Activated naive CD8-positive, alpha-beta T cell (primary cell): ENCODE data around the gene HYCC2.
"Not testable (repeated sequence)": the region's sequence is repeated elsewhere in the genome, so short reads cannot be mapped to it uniquely, and the experiment has no call there.

Experiments
- H3K27ac Mint-ChIP-seq: one replicate; pipeline ENCODE4 v1.8.0; 2021; ENCODE audit warnings: mixed read lengths
- H3K27me3 Mint-ChIP-seq: one replicate; pipeline ENCODE4 v1.8.0; 2021; ENCODE audit warnings: mixed read lengths
- H3K36me3 Mint-ChIP-seq: one replicate; pipeline ENCODE4 v1.8.0; 2021; ENCODE audit warnings: mixed read lengths
- H3K4me1 Mint-ChIP-seq: one replicate; pipeline ENCODE4 v1.8.0; 2021; ENCODE audit warnings: low read depth, mixed read lengths
- H3K4me3 Mint-ChIP-seq: one replicate; pipeline ENCODE4 v1.8.0; 2021; ENCODE audit warnings: mild to moderate bottlenecking, mixed read lengths
- H3K9me3 Mint-ChIP-seq: one replicate; pipeline ENCODE4 v1.8.0; 2021; ENCODE audit warnings: low read depth, mixed read lengths

Gene HYCC2

DNA sequence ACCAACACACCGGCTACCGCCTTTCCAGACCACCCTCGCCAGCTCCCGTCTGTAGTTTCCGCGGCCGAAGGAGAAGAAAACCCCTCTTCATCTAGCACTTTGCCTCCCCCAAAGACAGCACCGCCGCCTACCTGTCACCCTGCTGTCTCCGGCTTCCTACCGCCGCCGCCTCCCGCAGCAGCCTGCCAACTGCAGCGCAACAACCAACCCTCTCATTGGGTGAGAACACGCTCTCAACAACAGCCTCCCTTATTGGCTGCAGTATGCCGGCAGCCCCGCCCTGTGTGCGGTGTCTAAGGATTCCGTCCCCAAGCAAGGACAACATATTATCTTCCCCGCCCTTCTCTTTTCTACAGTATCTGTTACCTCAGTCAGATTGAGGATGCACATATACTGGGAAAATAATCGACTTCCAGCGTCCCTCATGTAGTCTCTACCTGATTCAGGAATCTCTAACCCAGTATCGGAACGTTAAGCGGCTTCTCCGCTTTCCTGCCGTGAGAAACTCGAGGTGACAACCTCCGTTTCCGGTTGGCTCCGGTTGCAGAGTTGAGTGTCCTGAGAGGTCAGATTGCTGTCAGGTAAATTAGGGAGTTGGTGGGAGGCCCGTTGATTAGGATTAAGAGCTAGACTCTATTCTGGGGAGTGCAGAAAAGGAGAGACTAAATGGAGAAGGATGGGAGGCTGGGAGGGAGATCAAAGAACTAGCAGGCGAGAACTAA lies at the start of gene HYCC2, which contains the start of gene NDUFB3:
TSS of gene HYCC2 (minus strand) at position 193 of the 722 bp plus-strand sequence. CDS start 47,662 bp downstream, outside the sequence.
TSS of gene NDUFB3 (plus strand) at position 523 of the 722 bp plus-strand sequence. CDS start 6,882 bp downstream, outside the sequence.
- peak within 1 kb of the TSS; percentile 96 for H3K27ac Mint-ChIP-seq
- peaks cover 55% of the 10 kb centered on the region for H3K4me1 Mint-ChIP-seq
- no peaks in the 10 kb centered on the region for H3K9me3 Mint-ChIP-seq
- H3K36me3 Mint-ChIP-seq, result no peaks in the 10 kb centered on the region
- no peaks in the 10 kb centered on the region for H3K27me3 Mint-ChIP-seq
- peak within 1 kb of the TSS; percentile 98 for H3K4me3 Mint-ChIP-seq

DNA sequence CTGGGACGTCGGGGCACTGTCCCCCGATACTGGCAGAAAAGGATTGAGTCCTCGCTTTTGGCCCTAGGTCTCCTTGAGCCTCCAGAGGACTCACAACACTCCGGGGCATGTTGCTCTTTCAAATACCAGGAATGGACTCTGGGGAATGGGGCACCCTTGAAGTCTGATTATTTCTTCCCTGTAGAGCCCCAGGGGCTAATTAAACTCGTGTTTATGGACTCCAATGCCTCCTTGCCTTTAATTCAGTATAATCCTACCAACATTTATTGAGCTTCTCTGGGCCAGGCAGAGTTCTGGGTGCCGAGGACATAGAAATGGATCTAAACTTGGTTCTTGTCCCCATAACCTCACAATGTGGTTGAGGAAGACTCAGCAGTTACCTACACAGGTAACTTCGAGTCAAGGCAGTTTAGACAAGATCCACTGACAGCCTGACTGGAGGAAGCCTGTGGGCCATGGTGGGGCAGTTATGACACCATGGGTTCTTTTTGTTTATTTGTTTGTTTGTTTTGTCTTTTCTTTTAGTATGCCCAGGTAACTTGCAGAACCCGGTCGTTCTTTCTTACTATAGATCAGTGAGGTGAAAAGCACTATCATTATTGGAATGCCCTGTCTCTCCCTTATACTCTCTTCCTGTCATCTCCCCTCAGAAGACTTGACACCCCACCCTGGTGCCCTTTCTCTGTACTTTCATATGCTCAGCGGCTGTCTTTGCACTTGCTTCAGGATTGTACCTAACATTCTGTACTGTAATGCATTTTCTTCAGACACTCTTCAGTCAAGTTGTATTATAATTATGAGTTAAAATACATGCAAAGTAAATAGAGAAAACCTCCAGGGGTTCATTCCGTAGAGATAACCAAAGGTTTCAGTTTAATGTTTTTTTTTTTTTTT lies 47.7 kb upstream of the HYCC2 start:
- H3K36me3 Mint-ChIP-seq, result peaks cover 14% of the 10 kb centered on the region
- peaks cover 61% of the 10 kb centered on the region for H3K4me1 Mint-ChIP-seq
- H3K27me3 Mint-ChIP-seq, result no peaks in the 10 kb centered on the region
- no peaks in the 10 kb centered on the region for H3K9me3 Mint-ChIP-seq
- peak overlapping the region; percentile 92 for H3K4me3 Mint-ChIP-seq
- peak overlapping the region; percentile 98 for H3K27ac Mint-ChIP-seq

DNA sequence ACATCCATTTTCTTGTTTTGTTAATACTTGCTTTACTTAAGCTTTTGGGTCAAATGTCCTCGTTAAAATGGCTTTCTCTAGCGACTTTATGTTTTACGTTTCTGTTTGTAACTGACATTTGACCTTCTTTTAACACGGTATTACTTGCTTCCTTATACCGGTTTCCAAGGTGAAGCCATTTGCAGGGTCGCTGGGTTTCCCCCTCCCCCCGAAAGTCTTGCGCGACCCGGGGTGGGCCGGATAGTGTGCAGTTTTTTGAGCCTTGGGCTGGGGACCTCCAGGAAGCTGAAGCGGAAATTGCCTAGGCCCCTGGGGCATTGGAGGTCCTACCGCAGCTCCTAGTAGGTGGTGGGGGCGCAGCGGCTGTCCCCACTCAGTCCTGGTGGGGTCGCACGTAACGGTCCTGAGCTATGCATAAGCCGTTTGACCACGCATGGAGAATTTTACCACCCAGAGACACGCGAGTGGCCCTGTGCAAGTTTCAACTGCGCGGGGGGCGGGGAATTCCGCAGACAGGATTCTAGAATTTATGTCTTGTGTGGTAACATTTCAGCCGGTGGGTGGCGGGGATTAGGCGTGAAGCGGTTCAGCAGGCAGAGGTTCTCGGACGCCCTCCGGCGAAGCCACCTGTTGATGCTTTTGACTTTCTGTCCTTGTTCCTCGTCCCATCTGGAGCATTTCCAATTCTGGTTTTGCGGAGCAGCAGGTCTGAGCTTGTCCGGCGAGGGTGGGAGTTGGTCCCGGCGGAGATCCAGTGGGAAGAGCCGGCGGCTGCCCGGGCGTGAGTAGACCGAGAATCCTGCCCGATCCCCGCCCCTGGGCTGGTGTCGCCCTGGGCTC lies 46.9 kb upstream of the HYCC2 start:
- peaks cover 14% of the 10 kb centered on the region for H3K36me3 Mint-ChIP-seq
- peak overlapping the region; percentile 98 for H3K27ac Mint-ChIP-seq
- no peaks in the 10 kb centered on the region for H3K9me3 Mint-ChIP-seq
- H3K27me3 Mint-ChIP-seq, result no peaks in the 10 kb centered on the region
- H3K4me3 Mint-ChIP-seq, result peak overlapping the region; percentile 92
- H3K4me1 Mint-ChIP-seq, result peaks cover 57% of the 10 kb centered on the region

DNA sequence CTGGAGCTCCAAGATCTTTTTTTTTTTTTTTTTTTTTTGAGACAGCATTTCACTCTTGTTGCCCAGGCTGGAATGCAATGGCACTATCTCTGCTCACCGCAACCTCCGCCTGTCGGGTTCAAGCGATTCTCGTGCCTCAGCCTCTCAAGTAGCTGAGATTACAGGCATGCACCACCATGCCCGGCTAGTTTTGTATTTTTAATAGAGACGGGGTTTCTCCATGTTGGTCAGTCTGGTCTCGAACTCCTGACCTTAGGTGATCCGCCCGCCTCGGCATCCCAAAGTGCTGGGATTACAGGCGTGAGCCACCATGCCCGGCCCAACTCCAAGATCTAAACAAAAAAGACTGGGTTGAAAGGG lies 46.2 kb upstream of the HYCC2 start:
- H3K4me3 Mint-ChIP-seq, result peak overlapping the region; percentile 92
- peaks cover 14% of the 10 kb centered on the region for H3K36me3 Mint-ChIP-seq
- not testable (repeated sequence) for H3K9me3 Mint-ChIP-seq, H3K27me3 Mint-ChIP-seq
- H3K27ac Mint-ChIP-seq, result peak overlapping the region; percentile 98
- peaks cover 52% of the 10 kb centered on the region for H3K4me1 Mint-ChIP-seq

DNA sequence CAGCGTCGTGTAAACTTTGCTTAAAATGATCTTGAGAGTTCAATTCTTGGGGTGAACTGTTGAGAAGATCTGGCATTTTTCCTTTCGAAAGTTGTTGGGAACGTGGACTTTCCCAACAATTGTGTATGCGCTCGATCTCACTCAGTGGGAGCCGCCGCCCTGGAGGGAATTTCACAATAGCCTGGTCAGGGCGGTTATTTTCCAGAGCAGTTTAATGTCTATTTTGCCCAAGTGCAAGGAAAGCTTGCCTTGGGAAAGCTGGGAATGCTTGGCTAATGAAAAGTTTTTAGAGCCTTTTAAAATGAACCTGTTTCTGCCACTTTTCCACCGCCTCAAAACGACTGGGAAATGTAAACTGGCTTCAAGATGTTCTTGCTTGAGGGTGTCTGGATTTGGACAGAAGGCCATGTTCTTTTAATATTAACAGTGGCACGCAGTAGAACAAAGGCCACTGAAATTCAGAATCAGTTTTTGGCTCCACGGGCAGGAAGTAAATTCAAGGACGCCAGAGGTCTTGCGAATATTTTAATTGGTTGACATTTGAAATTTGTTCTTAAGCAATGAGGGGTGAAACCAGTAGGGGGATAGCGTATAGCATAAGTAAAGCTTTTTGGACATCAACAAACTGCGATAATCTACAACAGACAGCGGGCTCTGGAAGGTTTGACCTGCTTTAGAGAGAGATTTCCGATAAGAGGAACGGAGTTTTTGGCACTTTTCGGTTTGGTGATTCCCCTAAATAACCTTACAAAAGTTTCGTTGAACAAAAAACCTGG lies 45.7 kb upstream of the HYCC2 start:
- Mint-ChIP-seq H3K36me3 (peaks cover 9% of the 10 kb centered on the region), H3K27me3 (no peaks in the 10 kb centered on the region), H3K4me1 (peaks cover 46% of the 10 kb centered on the region), H3K4me3 (peak overlapping the region; percentile 92), H3K27ac (peak overlapping the region; percentile 98), H3K9me3 (no peaks in the 10 kb centered on the region)

DNA sequence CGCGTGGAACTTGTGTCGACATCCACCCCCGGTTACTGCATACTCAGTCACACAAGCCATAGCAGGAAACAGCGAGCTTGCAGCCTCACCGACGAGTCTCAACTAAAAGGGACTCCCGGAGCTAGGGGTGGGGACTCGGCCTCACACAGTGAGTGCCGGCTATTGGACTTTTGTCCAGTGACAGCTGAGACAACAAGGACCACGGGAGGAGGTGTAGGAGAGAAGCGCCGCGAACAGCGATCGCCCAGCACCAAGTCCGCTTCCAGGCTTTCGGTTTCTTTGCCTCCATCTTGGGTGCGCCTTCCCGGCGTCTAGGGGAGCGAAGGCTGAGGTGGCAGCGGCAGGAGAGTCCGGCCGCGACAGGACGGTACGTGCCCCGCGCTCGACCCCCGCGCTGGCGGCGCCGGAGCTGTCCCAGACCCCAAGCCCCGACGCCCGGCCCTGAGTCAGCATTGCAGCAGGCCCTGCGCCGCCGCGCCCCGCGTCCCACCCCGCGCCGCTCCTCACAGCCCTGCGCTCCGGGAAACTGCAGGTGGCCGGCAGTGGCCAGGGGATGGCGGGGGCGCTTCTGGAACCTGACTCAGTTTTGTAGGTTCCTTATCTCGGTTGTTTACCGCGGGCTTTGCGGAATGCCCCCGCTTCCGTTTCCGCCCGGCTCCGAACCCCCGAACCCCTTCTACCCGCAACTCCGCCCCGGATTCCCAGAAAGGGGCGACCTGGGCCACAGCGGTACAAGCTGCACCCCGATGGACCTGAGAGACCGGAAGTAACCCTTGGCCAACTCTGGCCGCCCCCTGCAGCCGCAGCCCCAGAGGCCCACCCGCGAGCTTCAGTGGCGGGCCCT lies 44.9 kb upstream of the HYCC2 start, which contains the start of gene CFLAR:
TSS of gene CFLAR (plus strand) at position 50 of the 844 bp plus-strand sequence. CDS start 13,702 bp downstream, outside the sequence.
- H3K36me3 Mint-ChIP-seq, result peaks cover 5% of the 10 kb centered on the region
- H3K9me3 Mint-ChIP-seq, result no peaks in the 10 kb centered on the region
- peak within 1 kb of the TSS; percentile 99 for H3K27ac Mint-ChIP-seq
- peaks cover 39% of the 10 kb centered on the region for H3K4me1 Mint-ChIP-seq
- H3K4me3 Mint-ChIP-seq, result peak within 1 kb of the TSS; percentile 92
- H3K27me3 Mint-ChIP-seq, result no peaks in the 10 kb centered on the region

DNA sequence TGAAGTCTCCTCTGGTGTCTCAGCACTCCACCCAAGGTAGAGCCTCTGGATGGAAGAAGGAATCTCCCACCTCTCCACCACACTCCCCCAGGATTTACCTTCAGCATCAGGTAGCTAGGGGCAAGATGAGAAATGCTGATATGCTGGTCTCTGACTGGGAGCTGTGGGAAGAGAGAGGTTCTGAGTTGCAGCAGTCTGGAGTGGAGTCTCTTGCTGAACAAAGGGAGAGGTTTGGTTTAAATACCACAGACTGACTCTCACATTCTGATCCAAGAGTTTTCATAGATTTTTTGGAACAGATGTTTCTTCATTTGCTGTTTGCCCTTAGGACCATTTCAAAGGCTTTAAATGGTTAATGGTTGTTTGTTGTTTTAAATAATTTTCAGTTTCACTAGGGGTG lies 43.4 kb upstream of the HYCC2 start:
- Mint-ChIP-seq H3K27me3 (no peaks in the 10 kb centered on the region), H3K36me3 (no peaks in the 10 kb centered on the region), H3K4me1 (peaks cover 29% of the 10 kb centered on the region), H3K27ac (peak overlapping the region; percentile 99), H3K4me3 (peak overlapping the region; percentile 92), H3K9me3 (no peaks in the 10 kb centered on the region)

DNA sequence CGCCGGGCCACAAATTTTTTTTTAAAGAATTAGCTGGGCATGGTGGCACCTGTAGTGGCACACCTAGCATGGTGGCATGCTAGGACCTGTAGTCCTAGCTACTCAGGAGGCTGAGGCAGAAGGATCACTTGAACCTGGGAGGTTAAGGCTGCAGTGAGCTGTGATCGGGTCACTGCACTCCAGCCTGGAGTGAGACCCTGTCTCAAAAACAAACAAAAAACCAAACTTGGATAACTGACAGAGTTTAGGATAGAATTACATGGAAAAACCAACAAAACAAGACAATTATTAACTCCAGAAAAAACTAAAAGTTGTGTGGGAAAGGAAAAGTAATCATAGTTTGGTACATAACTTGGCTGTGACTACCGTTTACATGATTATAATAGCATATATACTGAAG lies 42.9 kb upstream of the HYCC2 start:
- no peaks in the 10 kb centered on the region for H3K27me3 Mint-ChIP-seq
- peaks cover 29% of the 10 kb centered on the region for H3K4me1 Mint-ChIP-seq
- H3K27ac Mint-ChIP-seq, result peak overlapping the region; percentile 99
- H3K4me3 Mint-ChIP-seq, result peak overlapping the region; percentile 92
- H3K9me3 Mint-ChIP-seq, result no peaks in the 10 kb centered on the region
- H3K36me3 Mint-ChIP-seq, result no peaks in the 10 kb centered on the region

DNA sequence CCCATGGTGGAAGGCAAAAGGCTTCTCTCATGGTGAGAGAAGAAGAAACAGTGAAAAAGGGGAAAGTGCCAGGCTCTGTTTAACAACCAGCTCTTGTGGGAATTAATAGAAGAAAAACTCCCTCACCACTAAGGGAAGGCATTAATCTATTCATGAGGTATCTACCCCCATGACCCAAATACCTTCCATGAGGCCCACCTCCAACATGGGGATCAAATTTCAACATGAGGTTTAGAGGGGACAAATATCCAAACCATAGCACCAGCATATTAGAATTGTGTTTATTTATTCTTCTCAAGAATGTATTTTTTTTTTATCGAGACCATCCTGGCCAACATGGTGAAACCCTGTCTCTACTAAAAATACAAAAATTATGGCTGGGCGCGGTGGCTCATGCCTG lies 39.6 kb upstream of the HYCC2 start:
- H3K27me3 Mint-ChIP-seq, result no peaks in the 10 kb centered on the region
- H3K36me3 Mint-ChIP-seq, result peaks cover 2% of the 10 kb centered on the region
- no peaks in the 10 kb centered on the region for H3K9me3 Mint-ChIP-seq
- no peak overlapping the region for H3K27ac Mint-ChIP-seq
- peaks cover 23% of the 10 kb centered on the region for H3K4me1 Mint-ChIP-seq
- H3K4me3 Mint-ChIP-seq, result no peak overlapping the region

DNA sequence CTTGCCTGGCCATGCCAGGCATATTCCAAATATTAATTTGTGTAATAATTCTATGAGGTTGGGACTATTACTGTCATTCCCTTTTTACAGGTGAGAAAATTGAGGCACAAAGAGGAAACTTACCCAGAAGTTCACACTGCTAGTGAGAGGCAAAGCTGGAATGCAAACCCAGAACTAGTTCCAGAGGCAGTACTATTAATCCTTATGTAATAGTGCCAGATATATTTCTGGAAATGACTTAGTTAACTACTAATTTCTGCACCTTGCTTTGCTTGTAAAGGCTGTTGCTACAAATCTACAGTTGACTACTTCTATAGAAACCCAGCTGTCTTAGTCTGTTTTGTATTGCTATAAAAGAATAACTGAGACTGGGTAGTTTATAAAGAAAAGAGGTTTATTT lies 39.1 kb upstream of the HYCC2 start:
- no peaks in the 10 kb centered on the region for H3K27me3 Mint-ChIP-seq
- H3K4me3 Mint-ChIP-seq, result no peak overlapping the region

DNA sequence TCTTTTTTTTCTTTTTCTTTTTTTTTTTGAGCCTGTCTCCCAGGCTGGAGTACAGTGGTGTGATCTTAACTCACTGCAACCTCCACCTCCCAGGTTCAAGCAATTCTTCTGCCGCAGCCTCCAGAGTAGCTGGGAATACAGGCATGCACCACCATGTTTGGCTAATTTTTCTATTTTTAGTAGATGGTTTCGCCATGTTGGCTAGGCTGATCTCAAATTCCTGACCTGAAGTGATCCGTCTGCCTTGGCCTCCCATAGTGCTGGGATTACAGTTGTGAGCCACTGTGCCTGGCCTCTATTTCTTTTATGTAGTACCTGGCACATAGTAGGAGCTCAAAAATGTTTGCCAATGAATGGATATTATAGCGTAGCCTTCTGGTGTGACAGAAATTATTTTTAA lies 37.7 kb upstream of the HYCC2 start:
- Mint-ChIP-seq H3K36me3 (peaks cover 5% of the 10 kb centered on the region), H3K27me3 (no peaks in the 10 kb centered on the region), H3K27ac (no peak overlapping the region), H3K4me1 (peaks cover 5% of the 10 kb centered on the region), H3K9me3 (no peaks in the 10 kb centered on the region), H3K4me3 (no peak overlapping the region)

More for the DNA sequence above, 39.1 kb upstream of the HYCC2 start:
- Mint-ChIP-seq H3K27ac (no peak overlapping the region), H3K36me3 (peaks cover 5% of the 10 kb centered on the region), H3K4me1 (peaks cover 19% of the 10 kb centered on the region), H3K9me3 (no peaks in the 10 kb centered on the region)

DNA sequence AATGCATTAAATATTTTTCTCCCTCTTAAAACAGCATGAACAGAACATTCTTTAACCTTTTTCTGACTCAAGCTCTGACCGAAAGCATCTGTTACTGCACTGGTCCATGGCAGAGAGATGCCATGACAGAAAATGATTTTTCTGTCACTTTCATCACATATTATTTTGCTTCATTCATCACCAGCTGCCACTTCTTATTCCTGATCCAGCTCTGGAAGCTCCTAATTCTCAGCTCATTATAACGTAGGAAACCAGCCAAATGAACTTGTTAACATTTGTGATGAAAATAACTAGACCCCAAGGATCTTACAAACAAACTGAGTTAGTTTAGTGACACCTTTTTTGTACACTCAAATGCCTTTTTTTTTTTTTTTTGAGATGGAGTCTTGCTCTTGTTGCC lies 36.9 kb upstream of the HYCC2 start:
- Mint-ChIP-seq H3K36me3 (peaks cover 5% of the 10 kb centered on the region), H3K9me3 (no peaks in the 10 kb centered on the region), H3K4me1 (peaks cover under 1% of the 10 kb centered on the region), H3K4me3 (no peak overlapping the region), H3K27me3 (no peaks in the 10 kb centered on the region), H3K27ac (no peak overlapping the region)

DNA sequence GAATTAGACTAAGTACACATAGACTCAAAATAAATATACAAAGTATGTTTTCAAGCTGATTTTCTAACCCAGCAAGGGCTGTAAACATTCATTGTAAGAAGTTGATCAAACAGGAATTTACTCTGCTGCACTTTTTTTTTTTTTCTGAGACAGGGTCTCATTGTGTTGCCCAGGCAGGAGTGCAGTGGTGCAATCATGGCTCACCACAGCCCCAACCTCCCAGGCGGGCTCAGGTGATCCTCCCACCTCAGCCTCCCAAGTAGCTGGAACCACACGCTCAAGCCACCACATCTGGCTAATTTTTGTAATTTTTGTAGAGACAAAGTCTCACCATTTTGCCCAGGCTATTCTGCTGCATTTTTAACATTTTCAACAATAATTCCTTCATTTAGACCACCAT lies 36.2 kb upstream of the HYCC2 start:
- Mint-ChIP-seq H3K9me3 (no peaks in the 10 kb centered on the region), H3K27ac (no peak overlapping the region), H3K27me3 (no peaks in the 10 kb centered on the region), H3K4me1 (no peaks in the 10 kb centered on the region), H3K36me3 (peaks cover 5% of the 10 kb centered on the region), H3K4me3 (no peak overlapping the region)
